GM21717 (cell line): ENCODE results near the gene TPST2.
"Not testable (repeated sequence)": the region's sequence is repeated elsewhere in the genome, so short reads cannot be mapped to it uniquely, and the experiment has no call there.

ENCODE experiments used
- ATAC-seq: cut with Tn5 transposase; IDR thresholded peaks from one replicate; pipeline ENCODE4 v1.9.1; 2021; ENCODE audit warnings: mild to moderate bottlenecking, moderate library complexity; ENCODE audit not compliant: unreplicated experiment

TPST2 gene

DNA sequence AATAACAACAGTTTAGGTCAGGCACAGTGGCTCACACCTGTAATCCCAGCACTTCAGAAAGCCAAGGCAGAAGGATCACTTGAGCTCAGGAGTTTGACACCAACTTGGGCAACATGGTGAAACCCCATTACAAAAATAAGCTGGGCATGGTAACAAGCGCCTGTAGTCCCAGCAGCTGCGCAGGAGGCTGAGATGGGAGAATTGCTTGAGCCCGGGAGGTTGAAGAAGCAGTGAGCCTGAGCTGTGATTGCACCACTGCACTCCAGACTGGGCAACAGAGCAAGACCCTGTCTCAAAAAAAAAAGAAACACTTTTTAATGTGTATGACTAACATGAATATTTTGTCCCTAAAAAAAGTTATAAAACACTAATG is 53.2 kb downstream of the TPST2 start:
- no peak for ATAC-seq

DNA sequence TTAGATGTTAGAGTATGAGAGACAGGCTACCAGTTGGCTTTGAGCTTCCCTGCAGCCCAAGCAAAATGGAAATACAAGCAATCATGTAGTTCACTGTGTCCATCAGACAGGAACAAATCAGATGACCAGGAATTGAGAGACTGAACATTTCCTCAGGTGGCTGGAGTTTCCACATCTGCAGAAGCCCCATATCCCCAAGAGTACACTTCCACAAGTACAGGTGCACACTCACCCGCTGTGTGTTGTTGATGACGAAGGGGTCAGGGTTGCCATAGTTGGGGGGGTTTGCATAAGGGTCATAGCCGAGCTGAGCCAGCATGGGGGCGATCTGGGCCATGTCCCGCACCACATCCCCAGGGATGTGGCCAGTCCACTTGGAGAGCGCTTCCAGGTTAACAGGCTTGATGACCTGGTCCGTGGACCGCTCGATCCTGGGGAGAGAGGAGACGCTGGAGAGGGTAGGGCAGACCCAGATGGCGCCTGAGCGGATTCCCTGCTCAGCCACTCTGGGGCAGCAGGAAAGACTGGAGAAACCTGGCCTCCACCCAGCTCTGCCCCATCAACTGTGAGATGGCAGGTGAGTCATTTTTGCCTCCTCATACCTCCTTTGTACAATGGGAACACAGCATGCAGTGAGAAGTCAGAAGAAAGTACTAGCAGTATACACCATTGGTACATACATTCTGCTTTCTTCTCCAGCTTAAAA is 53.7 kb downstream of the TPST2 start:
- ATAC-seq: no peak

DNA sequence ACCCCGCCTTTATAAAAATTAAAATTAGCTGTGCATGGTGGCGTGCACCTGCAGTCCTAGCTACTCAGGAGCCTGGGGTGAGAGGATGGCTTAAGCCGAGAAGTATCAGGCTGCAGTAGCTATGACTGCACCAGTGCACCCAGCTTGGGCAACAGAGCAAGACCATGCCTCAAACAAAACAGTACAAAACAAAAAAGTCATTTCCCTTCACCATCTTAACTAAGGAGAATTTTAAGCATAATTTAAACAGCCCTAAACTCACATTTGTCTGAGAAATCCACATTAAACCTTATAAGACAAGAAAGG is 54.4 kb downstream of the TPST2 start:
- no peak for ATAC-seq

DNA sequence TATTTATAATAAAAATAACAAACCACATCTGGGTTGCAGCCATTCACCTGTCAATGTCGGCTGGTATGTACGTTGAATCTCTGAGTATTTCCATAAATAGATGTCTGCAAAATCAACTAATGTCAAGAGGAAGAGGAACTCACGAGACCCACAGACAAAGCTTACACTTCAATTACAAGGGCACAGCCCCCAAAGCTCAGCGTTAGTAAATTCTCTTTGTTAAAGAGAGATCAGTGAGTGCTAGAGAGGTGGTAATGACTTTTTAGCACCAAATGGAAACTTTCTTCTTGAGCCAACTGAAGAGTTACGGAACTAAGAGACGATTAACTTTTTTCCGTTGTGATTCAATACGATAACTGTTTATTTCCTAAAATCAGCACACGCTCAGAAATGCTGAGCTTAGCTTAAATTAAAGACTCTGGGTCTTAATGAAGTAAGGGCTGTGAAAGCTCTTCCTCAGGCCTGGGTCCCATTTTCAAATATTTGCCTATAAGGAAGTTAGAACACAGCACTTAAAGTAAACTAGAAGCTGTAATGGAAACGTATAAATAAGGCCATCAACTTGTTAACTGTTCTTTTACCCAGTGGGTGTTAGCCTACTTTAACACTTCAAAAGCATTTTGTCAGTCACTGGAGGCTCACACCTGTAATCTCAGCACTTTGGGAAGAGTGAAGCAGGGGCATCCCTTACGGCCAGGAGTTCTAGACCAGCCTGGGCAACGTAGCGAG is 54.9 kb downstream of the TPST2 start:
- ATAC-seq: no peak

DNA sequence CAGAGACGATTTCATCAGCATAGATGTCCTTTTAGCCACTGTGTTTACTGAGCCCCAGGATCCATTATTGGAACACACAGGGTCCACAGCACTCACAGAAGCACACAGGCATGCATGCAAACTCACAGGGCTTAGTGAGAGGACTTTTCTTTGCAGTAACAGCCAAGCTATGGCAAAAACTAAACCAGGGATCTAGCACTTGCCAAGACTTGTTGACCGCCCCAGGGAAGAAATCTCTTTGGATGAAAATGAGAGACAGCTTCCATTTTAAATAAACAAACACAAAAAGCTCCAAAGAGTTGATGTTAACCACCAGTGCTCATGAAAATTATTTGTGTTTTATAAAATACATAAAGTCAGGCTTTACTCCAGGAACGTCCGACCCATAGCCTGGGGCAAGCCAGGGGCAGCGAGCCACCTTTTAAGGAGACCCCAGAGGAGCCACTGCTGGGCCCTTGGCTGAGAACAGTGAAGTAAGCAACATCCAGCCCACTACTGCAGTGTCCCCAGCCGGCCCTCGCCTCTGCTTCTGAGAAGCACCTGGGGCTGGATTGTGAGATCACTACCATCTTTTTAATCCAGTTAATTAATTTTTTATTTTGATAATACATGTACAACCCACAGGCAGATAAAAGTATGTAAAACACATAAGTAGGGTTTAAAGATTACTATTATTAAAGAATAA is 55.6 kb downstream of the TPST2 start:
- no peak for ATAC-seq

DNA sequence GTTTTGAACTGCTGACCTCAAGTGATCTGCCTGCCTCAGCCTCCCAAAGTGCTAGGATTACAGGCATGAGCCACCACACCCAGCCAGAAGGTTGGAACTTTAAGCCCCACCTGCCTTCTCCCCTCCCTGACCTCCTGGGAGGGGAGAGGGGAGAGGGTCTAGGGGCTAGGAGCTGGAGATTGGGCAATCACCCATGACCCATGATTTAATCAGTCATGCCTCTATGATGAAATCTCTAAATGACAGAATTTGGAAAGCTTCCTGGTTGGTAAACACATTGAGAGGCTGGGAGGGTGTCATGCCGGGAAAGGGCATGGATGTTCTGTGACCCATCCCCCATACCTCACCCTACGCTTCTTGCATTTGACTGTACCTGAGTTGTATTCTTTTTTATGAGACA is 60.6 kb downstream of the TPST2 start:
- no peak for ATAC-seq

DNA sequence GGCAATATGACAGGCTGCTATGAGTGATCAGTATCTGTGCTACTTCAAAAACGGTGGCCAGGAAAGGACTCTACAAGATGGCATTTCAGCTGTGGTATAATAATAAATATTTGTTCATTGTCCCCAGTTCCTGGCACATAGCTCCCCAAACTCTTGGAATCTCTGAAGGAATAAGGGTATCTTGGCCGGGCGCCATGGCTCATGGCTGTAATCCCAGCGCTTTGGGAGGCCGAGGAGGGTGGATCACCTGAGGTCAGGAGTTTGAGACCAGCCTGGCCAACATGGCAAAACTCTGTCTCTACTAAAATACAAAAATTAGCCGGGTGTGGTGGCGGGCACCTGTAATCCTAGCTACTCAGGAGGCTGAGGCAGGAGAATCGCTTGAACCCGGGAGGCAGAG is 61.4 kb downstream of the TPST2 start:
- not testable (repeated sequence) for ATAC-seq

DNA sequence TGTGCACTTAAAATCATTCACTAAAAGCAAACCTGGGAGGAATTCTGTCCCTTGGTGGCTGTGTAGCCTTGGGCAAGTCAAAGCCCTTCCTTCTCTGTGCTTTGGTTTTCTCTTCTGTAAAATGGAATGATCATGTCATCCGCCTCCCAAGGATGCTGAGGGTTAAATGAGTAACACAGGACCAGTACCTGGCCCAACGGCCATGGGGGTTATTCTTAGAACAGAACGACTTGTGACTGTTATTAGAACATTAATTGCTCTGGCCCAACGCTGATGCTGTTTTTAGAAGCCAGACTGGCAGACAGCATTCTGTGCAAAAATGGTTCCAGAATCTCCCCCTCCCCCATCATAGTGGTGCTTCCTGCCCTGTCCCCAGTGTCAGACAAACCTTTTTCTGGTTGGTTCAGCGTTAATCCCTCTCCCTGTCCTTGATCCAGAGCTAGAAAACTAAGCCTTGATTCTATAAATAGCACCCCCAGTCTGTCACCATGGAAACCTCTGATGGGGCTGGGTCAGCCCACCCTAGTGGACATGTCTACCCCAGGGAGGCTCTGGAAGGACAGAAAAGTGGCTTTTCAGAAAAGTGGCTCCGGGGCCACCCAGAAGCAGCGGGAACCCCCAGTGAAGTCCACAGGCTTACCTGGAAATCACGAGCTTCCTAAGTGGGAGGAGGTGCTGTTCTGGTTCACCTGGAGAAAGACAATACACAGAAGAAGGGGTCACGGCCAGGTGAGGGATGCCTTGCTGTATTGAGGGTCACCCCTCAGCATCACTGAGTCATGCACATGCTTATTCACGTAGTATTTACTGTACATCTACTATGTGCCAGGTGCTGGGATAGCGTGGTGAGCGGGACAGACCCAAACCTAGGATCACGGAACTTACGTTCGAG is 62.1 kb downstream of the TPST2 start:
- ATAC-seq: no peak

DNA sequence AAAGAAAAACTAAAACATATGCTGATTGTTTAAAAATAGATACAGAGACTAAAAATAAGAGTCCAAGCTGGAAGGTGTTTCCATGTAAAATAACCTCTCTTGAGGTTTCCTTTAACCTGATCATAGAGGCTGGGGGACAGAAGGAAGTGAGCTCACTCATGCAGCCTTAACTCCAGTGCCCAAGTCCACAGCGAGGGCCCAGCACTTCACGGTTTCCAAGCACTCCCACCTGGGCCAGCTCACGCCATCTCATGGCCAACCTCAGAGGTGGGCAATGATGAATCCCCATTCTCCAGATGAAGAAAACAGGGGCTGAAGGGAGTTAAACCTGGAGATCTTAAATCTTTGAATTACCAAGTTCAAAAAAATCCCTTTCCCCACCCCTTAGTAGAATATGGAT is 62.8 kb downstream of the TPST2 start:
- no peak for ATAC-seq

DNA sequence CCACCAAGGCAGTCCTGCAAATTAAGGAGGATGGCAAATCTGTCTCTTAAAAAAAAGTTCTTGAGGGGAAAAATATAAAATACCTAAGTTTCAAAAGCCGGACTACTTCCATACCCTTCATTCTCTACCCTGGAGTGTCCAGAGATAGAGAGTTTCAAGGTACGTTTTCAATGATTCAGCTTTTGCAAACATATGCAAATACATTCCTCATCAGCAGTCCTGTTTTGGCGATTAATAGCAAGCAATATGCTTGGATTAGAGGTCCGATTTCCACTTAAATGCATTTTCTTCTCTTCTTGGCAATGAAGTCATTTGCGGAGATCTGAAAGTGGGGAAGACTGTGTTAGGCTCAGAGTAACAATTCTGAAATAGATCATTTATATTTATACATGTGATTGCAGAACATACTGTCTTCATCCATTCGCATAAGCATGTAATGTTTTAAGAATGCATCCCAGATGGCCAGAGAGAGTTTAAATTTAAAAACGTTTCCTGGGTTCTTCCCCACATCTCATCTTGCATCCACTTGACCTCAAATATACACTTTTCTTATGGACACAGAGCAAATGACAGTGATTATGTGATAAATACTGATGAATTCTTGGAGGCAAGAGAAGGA is 63.9 kb downstream of the TPST2 start:
- no peak for ATAC-seq

DNA sequence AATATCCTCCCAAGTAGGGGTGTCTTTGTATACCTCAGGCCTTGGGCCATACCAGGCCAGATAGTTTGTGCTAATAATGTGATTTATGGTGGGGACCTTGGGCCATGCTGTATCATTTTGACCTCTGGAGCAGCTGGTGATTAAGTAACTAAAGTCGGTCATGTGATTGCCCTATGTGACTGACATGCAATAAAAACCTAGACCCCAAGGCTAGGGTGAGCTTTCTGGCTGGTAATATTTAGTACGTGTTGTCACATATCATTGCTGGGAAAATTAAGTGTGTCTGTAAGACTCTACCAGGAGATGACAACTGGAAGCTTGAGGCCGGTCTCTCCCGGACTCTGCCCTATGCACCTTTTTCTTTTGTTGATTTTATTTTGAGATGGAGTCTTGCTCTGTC is 65.1 kb downstream of the TPST2 start:
- ATAC-seq: no peak

DNA sequence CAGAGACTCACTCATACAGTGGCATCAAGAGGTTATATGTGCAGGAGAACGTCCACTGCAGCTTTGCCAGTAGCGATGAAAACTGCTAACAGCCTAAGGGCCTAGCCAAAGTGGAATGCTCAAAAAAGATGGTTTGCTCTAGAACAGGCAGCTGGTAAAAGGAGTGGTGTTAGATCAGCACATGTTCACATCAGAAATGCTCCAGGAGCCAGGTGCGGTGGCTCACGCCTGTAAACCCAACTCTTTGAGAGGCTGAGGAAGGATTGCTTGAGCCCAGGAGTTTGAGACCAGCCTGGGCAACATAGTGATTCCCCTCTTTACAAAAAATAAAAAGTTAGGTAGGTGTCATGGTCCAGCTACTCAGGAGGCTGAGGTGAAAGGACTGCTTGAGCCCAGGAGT is 67.3 kb downstream of the TPST2 start:
- no peak for ATAC-seq

DNA sequence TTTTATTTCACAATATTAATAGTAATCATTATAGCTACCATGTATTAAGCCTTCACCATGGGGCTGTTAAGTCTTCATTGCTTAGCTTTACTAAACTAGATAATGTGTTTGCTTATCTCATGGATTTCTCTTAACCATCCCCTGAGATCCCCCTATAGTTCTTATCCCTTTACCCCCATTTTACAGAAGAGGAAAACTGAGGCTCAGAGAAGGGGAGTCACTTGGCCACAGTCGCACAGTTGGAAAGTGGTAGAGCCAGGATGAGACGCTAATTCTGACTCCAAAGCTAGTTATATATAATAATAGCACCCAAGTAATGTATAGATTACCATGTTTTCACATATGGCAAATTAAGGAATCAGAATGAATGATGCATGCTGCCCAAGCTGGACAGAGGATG is 67.9 kb downstream of the TPST2 start:
- ATAC-seq: no peak

DNA sequence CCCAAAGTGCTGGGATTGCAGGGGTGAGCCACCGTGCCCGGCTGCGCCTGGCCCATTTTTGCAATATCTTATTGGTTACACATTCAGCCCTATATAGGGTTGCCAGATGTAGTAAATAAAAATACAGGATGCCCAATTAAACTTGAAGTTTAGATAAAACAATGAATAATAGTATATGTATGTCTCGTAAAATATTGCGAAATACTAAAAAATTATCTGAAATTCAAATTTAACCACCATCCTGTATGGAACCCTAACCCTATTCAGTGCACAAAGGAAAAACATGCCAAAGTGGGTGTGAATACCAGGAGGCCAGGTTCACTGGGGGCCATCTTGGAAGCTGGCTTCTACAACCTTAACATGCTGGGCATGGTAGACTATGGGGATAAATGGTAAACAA is 72.5 kb downstream of the TPST2 start:
- no peak for ATAC-seq

DNA sequence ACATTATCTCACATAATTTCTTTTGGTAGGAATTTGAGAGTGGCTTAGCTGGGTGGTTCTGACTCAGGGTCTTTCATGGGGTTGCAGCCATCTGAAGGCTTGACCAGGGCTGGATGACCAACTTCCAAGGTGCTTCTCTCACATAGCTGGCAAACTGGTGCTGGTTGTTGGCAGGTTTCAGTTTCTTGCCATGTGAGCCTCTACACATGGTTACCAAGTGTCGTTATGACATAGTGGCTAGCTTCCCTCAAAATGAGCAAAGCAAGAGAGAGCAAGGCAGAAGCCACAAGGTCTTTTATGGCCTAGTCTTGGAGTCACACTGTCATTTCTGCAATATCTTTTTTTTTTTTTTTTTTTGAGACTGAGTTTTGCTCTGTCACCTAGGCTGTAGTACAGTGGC is 73.4 kb downstream of the TPST2 start:
- ATAC-seq: no peak

DNA sequence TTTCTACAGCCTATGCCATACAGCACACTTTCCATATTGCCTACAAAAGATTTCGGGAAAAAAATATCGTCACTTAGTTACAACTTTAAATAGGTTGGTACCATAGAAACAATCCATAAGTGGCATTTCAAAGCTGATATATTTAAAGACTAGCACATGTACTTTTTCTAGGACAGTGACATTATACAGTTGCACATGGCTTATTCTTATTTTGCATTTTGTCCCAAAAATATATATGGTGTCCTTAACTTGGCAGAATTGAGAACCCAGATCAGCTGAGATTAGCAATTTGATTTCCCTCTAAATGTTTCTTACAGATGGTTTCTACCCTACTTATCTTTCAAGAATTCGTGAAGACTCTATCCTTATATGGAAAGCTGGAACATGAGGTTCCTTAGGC is 74.0 kb downstream of the TPST2 start:
- ATAC-seq: no peak

DNA sequence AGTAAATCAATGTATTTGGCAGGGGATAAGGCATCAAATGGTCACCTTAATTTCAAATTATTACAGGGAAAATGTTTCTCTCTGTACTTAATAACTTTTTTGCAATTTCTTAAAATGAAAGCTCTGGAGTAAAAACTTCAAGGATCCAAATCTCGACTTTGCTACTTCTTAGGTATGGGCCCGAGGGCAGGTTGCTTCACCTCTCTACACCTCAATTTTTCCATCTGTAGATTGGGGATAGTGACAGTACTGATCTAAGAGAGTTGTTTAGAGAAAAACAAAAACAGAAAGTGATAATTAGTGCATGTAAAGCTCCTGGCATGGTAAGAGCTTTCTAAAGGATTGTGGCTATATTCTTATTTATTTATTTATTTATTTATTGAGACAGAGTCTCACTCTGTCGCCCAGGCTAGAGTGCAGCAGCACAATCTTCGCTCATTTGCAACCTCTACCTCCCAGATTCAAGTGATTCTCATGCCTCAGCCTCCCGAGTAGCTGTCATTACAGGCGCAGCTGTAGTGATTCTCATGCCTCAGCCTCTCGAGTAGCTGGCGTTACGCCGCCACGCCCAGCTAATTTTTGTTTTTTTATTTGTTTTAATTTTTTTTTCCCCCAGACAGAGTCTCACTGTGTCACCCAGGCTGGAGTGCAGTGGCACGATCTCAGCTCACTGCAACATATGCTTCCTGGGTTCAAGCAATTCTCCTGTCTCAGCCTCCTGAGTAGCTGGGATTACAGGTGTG is 75.3 kb downstream of the TPST2 start:
- no peak for ATAC-seq

DNA sequence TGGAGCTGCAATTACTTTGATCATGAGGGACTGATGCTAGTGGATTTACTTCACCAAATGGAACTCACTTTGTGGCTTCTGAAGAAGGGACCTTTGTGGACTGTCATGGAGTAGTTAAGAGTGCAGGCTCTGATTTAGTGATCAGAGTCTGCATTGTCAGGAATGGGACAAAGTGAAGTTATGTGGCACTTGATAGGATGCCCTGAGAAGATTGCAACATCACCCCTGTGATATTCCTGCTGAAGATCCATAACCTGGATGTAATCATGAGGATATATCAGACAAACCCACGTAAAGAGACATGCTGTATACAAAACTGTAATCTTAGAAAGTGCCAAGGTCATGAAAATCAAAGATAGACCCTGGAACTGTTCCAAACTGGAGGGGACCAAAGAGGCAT is 76.1 kb downstream of the TPST2 start:
- no peak for ATAC-seq

DNA sequence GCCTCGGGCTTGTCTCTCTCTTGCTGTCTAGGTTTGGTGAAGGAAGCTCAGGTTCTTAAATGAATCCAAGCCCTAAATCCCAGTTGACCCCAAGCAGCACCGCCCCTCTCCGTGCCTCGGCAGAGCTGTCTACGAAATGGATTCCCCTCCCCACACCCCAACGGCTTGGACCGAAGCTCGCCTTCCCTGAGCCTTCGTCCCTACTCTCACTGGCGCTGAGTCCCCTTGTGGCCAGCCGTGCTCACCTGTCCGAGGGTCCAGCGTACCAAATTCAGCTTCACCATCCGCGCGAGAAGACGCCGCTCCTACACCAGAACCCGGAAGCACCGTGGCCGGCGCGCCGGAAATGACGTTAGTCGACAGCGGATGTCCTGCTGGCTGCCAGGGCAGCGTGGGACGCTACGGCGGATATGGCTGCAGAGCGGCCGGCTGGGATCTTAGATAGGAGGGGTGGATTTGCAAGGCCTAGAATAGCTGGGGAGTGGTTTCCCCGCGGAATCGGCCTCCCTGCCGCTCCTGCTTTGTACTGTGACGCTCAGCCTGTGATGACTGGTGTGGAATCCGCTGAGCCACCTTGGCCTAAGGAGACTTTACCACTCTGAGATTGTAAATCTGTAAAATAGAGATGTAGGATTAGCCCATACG is 77.7 kb downstream of the TPST2 start, which contains the start of gene TFIP11:
TFIP11 (minus strand) TSS at position 325 of the 645 bp plus-strand sequence. CDS start 2,201 bp downstream, outside the sequence.
- peak; percentile 90 for ATAC-seq

DNA sequence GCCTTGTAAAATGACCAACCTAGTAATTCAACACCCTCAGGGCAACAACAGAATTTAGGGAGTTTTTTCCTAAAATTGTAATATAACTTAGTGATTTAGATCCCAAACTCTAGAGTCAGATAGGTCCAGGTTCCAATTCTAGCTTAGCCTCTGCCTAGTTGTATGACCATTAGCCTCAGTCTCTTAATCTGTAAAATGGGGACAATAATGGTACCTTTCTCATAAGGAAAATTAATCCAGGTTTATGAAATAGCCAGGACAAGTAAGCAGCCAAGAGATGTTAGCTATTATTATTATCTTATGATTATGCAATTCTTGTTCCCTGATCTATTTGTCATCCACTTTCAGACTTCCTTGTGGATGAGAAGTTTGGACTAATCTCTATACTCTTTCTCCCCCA is 81.8 kb downstream of the TPST2 start:
- no peak for ATAC-seq
